ENCODE results near the gene LIMCH1.

The LIMCH1 gene

GRCh38 chr4:41561244-41561643, 23.3 kb downstream of the LIMCH1 start:
- H3K4me3 ChIP-seq (ENCODE audit: low read depth, low read length) = no peak overlapping the region

GRCh38 chr4:41567186-41567585, 29.2 kb downstream of the LIMCH1 start:
- H3K4me3 ChIP-seq (ENCODE audit: low read depth, low read length) = no peak overlapping the region

DNA sequence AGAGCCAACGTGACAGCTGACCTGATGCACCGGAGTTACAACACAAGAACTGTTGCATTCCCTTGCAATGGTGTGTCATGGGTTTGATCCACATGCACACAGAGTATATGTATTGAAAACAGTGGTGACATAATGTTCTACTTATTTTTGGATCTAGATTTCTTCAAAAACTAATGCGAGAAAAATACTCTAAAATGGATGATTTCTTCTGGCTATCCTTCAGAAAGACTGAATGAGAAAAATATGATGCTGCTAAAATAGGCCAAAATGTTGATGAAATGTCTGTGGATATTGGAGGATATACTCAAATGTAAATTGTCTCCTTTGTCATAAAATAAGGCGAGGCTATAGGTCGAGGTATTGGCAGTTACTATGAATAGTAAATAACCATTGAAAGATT, 30.4 kb downstream of the LIMCH1 start:
- H3K4me3 ChIP-seq (ENCODE audit: low read depth, low read length) = no peak overlapping the region

GRCh38 chr4:41569961-41570360, 32.0 kb downstream of the LIMCH1 start:
- no peak overlapping the region for H3K4me3 ChIP-seq (ENCODE audit: low read depth, low read length)

DNA sequence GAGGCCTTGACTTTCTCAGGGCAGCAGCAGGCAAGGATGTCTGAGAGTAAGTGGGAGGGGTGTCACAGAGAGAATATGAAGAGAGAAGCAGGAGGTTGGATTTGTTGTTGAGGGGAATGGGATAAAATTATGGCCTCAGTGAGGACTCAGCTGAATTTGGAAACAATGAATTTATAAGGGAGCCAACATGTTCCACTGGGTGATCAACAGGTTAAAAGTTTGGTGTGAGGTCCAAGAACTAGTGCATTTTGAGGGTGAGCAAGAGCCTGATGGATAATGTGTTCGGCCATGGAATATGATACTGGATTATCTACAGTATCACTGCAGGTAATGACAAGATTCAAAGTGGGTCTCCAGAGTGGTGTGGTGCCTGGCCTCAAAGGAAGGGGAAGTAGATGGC, 33.5 kb downstream of the LIMCH1 start:
- no peak overlapping the region for H3K4me3 ChIP-seq (ENCODE audit: low read depth, low read length)

DNA sequence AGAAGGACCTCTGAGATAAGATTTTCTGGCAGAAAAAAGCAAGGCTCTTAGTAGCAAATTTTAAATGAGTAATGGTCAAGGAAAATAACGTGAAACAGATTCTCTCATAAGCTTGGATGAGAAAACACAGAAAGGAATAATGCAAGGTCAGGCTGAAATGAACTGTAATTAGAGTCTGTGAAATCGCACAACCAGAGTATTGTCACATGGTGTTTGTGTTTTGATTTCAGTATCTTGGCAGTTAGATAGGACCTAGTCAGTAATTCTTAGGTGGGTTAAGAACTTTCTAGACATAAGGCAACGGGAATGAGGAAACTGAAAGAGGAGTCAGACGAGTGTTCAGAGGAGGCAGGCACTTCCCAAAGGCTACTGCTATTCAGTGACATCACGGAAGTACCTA, 34.6 kb downstream of the LIMCH1 start:
- no peak overlapping the region for H3K4me3 ChIP-seq (ENCODE audit: low read depth, low read length)

GRCh38 chr4:41572956-41573355, 35.0 kb downstream of the LIMCH1 start:
- H3K4me3 ChIP-seq (ENCODE audit: low read depth, low read length) = no peak overlapping the region

DNA sequence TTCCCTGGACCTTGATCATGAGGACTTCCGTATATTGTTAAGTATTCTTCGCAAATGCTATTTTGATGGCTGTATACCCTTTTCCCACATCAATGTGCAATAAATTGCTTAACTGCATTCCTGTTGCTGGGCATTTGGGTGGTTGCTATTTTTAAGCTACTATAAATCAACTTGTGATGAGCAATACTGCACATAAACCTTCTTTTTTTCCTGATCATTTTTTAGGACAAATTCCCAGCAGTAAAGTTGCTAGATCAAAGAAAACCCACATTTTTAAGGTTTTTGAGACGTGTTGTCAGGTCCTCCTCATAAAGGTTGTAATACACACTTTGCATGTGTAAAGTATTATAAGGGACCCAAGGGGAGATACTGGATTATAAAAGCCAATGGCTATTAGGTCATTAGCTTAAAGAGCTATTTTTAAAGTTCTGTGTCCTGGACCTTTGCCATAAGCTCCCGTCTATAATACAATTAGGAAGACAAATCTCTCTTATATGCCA, 35.6 kb downstream of the LIMCH1 start:
- H3K4me3 ChIP-seq (ENCODE audit: low read depth, low read length) = no peak overlapping the region

GRCh38 chr4:41575207-41575606, 37.2 kb downstream of the LIMCH1 start:
- no peak overlapping the region for H3K4me3 ChIP-seq (ENCODE audit: low read depth, low read length)

GRCh38 chr4:41575665-41576064, 37.7 kb downstream of the LIMCH1 start:
- no peak overlapping the region for H3K4me3 ChIP-seq (ENCODE audit: low read depth, low read length)

DNA sequence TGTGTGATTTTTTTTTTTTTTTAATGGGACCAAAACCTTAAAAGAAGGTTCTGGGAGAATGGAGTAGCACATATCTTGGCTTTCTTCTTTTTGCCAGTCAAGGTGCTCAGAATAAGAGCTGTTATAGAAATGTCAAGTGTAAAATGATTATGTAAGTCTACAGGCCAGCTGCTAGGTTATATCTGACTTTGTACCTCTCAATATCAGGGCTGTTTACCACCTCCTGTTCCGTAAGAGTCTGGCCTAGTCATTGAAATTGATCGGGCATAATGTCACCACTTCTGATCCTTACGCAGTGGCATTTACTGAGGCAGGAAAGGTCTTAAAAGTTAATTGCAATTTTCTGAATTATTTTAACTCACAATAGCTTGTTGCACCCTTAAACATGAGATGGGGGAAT, 41.1 kb downstream of the LIMCH1 start:
- no peak overlapping the region for H3K4me3 ChIP-seq (ENCODE audit: low read depth, low read length)

GRCh38 chr4:41579526-41579925, 41.6 kb downstream of the LIMCH1 start:
- H3K4me3 ChIP-seq (ENCODE audit: low read depth, low read length) = no peak overlapping the region

GRCh38 chr4:41580007-41580406, 42.0 kb downstream of the LIMCH1 start:
- no peak overlapping the region for H3K4me3 ChIP-seq (ENCODE audit: low read depth, low read length)

- H3K4me3 ChIP-seq (ENCODE audit: low read depth, low read length) = no peak overlapping the region
Measured at GRCh38 chr4:41586675-41587225, 48.8 kb downstream of the LIMCH1 start.

DNA sequence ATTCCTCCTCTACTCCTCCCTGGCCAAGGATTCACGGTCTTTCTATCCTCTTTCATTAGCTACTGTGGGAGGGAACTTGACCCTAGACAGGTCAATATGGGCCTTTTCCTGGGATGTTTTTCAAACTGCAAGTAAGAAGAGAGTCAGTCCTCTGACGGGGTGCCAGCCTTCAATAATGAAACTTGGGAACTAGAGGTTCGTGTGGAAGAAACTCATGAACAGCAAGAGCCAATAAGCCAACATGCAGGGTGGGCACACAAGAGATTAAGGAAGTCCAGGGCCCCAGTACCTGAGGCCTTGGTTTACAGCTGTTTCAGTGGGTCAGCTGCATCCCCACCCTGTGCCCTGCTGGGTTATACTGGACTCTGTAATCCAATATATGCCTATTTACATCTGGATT, 49.3 kb downstream of the LIMCH1 start:
- H3K4me3 ChIP-seq (ENCODE audit: low read depth, low read length) = no peak overlapping the region

DNA sequence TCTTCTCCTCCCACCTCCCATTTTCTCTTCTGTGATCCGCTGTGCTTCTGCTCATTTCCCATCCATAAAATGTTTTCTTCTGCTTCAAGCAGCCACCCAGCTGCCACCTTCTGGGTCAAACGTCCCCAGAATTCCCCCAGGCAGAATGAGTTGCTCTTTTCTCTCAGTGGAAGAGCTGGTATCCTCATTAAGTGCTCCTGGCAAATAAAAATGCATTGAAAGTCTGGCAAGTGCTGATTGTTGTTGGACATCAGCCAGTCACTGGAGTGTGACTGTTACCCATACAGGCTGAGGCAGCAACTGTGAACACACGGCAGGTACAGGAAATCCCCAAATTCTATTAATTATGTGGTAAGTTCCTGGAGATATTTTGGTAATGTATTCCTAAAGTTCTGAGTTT, 52.6 kb downstream of the LIMCH1 start:
- no peak overlapping the region for H3K4me3 ChIP-seq (ENCODE audit: low read depth, low read length)

GRCh38 chr4:41594432-41594831, 56.5 kb downstream of the LIMCH1 start:
- H3K4me3 ChIP-seq (ENCODE audit: low read depth, low read length) = no peak overlapping the region

- no peak overlapping the region for H3K4me3 ChIP-seq (ENCODE audit: low read depth, low read length)
Measured at GRCh38 chr4:41597494-41597893, 59.5 kb downstream of the LIMCH1 start.

- H3K4me3 ChIP-seq (ENCODE audit: low read depth, low read length) = no peak overlapping the region
Measured at GRCh38 chr4:41598580-41598979, 60.6 kb downstream of the LIMCH1 start.

GRCh38 chr4:41599192-41599786, 61.3 kb downstream of the LIMCH1 start:
- H3K4me3 ChIP-seq (ENCODE audit: low read depth, low read length) = no peak overlapping the region

GRCh38 chr4:41600243-41600912, 62.4 kb downstream of the LIMCH1 start:
- H3K4me3 ChIP-seq (ENCODE audit: low read depth, low read length) = no peak overlapping the region

DNA sequence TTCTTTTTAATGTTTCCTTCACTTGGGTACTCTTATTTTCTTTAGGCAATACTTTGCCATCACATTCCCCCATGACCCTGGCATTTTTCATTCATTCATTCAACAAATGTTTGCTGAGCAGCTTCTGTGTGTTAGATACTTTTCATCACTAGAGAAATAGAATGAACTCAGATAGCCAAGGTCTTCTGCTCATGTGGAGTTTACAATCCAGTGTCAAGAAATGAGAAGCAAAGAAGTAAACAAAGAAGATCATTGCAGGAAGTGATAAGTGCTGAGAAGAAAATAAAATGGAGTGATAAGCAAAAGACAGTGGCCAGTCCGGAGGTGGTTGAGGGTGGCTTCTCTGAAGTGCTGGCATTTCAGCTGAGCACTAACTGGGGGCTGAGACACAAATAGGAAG, 63.1 kb downstream of the LIMCH1 start:
- no peak overlapping the region for H3K4me3 ChIP-seq (ENCODE audit: low read depth, low read length)

Data from iPS-11a (cell line).